Esophagus squamous epithelium (tissue), 4 donors: ENCODE measurements around the gene CARMIL1.

Experiments used
- CTCF ChIP-seq, 6 experiments: fragments of 450-650 bp in 4 of 6; fragments of 200-600 bp in 2 of 6; sonication (generic) in 2 of 6; IDR thresholded peaks; one replicate each; pipeline ENCODE4 v1.5.1; 2016 to 2019; ENCODE audit warnings: antibody characterized with exemption in 6 of 6, mild to moderate bottlenecking in 4 of 6, moderate library complexity in 4 of 6
- POLR2A ChIP-seq, 4 donors: fragments of 450-650 bp; IDR thresholded peaks; one replicate each; pipeline ENCODE4 v1.6.1; 2017; ENCODE audit warnings: antibody characterized with exemption in 4 of 4, mild to moderate bottlenecking in 4 of 4, moderate library complexity in 3 of 4

- TF ChIP-seq CTCF (IDR thresholded peaks at IDR 0.05) (no peak), POLR2A (IDR thresholded peaks at IDR 0.05) (no peak)
Measured at GRCh38 chr6:25558155-25558817, 279.1 kb downstream of the CARMIL1 start.
